OCI-LY1 (cell line): ENCODE results near the gene PHETA2.

Experiments used
- CTCF ChIP-seq: fragments of 200-600 bp; sonication (generic), shearing (Covaris generic); IDR thresholded peaks from 2 replicates; pipeline ENCODE4 v1.5.1; 2017; ENCODE audit warnings: mild to moderate bottlenecking, antibody characterized with exemption, low read length, moderate library complexity, mixed read lengths
- EZH2 ChIP-seq: fragments of 200-600 bp; sonication (generic), shearing (Covaris generic); IDR thresholded peaks from 2 replicates; pipeline ENCODE4 v1.8.0; 2017; ENCODE audit warnings: borderline replicate concordance, mixed run types, mild to moderate bottlenecking, antibody characterized with exemption, low read length, moderate library complexity, mixed read lengths

- TF ChIP-seq CTCF (peak; percentile 30; the same call in 1 of the 2 replicates), EZH2 (no peak)
Measured at GRCh38 chr22:42114721-42115120, 40.7 kb downstream of the PHETA2 start.
